ENCODE results near the gene IFI16.
"Not testable (repeated sequence)": the region's sequence is repeated elsewhere in the genome, so short reads cannot be mapped to it uniquely, and the experiment has no call there.

The IFI16 gene

GRCh38 chr1:159008744-159009188, 941 bp upstream of the IFI16 start:
- DNase-seq = no peak

GRCh38 chr1:159009287-159009686, 420 bp upstream of the IFI16 start:
- DNase-seq = no peak

DNA sequence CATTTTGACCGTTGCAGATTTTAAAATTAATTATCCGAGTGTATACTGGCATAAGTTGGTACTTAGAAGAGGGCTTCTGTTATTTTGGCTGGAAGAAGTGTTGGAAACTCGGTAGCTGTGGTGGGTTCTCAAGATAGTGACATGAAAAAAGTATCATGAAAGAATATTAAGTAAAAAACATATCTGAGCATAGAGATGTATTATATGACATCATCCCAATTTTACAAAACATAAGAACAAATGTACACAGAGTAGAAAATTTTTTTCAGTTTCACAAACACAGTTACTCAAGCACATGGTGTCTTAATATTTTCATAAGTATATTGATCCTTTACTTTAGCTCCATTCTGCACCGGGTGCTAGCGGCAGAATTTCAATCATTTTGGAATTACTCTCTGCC, 684 bp downstream of the IFI16 start:
- no peak for DNase-seq

- not testable (repeated sequence) for DNase-seq
Measured at GRCh38 chr1:159011001-159011400, 1.3 kb downstream of the IFI16 start.

- DNase-seq = no peak
Measured at GRCh38 chr1:159011751-159012150, 2.0 kb downstream of the IFI16 start.

DNA sequence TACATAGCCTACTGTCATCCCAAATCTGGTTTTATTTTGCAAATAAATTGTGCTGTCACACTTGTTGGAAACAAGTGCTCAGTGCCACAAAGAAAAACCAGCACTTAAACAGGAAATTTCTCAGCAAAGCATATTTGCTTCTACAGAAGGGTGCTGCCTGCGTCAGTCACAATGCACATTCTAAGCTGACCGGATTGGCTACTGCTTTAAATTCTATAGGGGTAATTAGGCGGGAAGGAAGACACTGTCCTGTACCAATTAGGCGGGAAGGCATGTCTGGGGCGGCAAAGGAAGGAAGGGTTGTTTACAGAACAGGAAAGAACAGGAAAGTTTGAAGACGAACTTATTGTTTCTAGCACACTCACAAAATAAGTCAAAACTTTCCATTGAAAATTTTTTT, 2.8 kb downstream of the IFI16 start:
- no peak for DNase-seq

DNA sequence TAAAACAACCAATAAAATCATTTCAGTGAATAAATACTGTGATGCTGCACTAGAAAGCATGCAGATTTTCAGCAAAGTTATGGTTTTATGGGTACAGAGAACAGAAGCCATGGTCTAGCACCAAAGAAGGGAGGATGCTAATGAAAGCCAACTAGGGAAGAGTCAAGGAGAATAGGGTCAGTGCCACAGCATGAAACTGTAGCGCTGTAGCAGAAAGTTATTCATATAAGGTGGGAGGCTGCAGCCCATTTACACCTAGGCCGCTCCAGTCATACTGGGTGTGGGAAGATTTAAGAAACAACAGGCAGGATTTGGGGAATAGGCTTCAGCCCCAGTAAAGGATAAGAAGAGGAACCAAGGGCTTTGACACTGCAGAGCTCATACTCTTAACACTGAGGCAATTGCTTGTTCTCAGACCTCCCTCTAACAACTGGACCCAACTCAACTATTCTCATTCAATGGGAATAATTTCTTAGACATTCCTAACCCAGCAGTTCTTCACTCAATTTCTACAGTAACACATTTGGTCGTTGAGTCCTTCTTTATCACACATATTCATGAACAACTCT, 4.4 kb downstream of the IFI16 start:
- DNase-seq = no peak

DNA sequence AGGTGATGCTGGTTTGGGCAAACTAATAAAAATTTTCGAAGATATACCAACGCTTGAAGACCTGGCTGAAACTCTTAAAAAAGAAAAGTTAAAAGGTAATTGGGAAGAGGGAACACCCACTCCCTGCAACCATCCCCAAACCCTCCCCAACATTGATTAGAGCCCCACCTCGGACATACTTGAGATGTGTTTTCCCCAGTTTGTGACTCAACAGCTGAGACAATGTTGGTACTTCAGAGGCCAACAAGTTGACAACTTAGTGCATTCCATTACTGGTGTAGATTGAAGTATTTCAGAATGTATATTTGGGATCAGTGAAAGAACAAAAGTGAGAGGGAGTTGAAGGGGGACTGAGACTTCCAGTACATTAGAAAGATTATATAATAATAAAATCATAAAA, 5.1 kb downstream of the IFI16 start:
- no peak for DNase-seq

GRCh38 chr1:159015440-159015909, 5.8 kb downstream of the IFI16 start:
- peak; percentile 10 for DNase-seq

GRCh38 chr1:159023723-159024122, 14.0 kb downstream of the IFI16 start:
- DNase-seq = no peak

DNA sequence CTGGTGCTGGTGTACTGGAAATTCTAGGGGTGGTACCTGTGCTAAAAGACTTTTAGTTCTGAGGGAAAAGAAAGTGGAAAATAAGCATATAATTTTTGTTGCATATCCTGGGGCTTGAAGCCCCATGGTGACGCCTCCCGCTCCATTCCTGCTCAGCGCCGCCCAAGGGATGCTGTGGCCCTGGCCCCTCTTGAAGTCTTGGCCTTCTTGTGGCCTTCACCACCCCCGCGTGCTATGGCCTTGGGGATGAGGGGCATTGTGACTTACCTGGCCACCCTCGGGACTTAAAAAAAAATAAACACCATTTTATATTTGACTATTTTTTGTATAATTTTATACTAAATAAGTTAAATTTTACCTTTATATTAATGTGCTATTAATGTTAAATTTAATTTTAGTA, 15.3 kb downstream of the IFI16 start:
- DNase-seq = no peak

- not testable (repeated sequence) for DNase-seq
Measured at GRCh38 chr1:159026841-159027240, 17.1 kb downstream of the IFI16 start.

GRCh38 chr1:159030311-159030710, 20.6 kb downstream of the IFI16 start:
- no peak for DNase-seq

DNA sequence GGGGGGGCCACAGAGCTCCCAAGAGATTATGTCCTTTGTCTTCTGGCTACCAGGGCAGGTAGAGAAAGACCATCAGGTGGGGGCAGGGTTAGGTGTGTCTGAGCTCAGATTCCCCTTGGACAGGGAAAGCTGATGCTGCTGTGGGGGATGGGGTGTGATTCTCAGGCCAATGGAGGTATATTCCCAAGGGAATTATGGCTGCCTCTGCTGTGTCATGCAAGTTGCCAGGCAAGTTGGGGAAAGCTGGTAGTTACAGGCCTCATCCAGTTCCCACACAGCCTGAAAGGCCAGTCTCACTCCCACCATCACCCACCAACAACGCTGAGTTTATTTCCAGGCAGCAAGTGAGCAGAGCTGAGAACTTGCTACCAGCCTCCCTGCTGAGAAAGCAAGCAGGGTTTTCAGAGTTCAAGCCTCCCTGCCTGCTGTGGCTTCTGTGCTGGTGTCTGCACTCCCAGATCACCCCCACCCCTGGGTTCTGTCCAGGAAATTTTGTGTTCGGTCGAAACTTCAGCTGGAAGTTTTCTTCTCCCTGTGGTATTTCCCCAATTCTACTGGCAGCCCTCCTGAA, 21.3 kb downstream of the IFI16 start:
- DNase-seq = no peak

- no peak for DNase-seq
Measured at GRCh38 chr1:159040206-159040605, 30.5 kb downstream of the IFI16 start.

- no peak for DNase-seq
Measured at GRCh38 chr1:159040893-159041724, 31.4 kb downstream of the IFI16 start.

GRCh38 chr1:159046486-159046885, 36.8 kb downstream of the IFI16 start:
- DNase-seq = not testable (repeated sequence)

DNA sequence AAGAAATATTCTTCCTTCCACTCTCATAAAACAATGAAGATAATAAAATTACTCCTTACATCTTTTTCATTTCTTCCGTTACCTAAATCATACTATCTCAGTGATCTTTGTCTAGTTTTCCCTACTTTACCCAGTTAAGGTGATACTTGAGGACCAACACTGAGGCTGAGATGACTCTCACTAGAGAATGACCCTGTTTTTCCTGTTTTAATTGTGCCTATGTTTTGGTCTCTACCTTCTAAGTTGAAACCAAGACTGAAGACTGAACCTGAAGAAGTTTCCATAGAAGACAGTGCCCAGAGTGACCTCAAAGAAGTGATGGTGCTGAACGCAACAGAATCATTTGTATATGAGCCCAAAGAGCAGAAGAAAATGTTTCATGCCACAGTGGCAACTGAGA, 41.7 kb downstream of the IFI16 start:
- no peak for DNase-seq

DNA sequence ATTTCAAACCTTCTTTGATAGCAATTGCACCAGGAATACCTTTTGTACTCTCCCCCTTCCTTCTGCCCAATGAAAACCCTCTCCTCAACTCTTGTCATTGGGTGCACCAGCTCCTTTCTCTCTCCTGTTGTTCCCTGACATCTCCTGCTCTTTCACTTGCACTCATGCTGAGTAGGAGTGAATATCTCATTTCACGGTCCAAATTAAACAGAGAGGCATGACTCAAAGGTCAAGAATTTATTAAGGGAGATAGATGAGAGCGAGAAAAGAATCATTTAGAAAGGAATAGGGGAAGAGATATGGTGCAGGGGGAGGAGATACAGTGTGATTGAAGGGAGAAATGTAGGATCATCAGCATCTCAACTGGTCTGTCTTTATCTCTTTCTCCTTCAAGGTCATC, 44.7 kb downstream of the IFI16 start:
- DNase-seq = no peak

- DNase-seq = no peak
Measured at GRCh38 chr1:159055181-159055641, 45.5 kb downstream of the IFI16 start.

DNA sequence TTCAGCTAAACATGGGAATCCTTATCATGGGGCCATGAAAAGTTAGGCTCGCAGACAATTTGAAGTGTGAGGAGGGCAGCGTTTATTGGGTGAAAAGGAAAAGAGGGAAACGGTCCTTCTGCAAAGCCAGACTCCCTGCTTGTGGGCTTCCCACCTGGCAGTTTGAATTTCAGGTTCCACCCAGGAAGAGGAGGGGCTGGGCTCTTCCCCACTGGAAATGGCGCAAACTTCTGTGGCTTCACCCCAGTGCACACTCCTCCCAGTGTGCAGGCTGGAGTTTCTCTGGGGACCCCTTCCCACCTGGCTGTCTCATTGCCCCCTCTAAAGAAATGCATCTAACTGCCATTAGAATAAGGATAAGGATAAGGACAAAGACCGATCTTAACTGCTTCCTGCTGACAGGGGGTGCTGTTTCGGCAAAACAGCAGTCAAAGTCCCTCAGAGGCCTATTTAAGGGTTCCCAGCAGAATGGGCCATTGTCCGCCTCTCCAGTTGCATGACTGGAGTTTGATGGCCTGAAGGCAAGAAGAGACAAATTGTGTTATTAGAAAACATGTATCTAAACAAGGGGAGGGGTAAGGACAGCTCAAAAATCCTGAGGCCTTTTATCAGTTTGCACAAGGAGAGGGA, 46.5 kb downstream of the IFI16 start:
- no peak for DNase-seq

- no peak for DNase-seq
Measured at GRCh38 chr1:159058751-159059150, 49.0 kb downstream of the IFI16 start.

GRCh38 chr1:159065106-159065505, 55.4 kb downstream of the IFI16 start:
- no peak for DNase-seq

DNA sequence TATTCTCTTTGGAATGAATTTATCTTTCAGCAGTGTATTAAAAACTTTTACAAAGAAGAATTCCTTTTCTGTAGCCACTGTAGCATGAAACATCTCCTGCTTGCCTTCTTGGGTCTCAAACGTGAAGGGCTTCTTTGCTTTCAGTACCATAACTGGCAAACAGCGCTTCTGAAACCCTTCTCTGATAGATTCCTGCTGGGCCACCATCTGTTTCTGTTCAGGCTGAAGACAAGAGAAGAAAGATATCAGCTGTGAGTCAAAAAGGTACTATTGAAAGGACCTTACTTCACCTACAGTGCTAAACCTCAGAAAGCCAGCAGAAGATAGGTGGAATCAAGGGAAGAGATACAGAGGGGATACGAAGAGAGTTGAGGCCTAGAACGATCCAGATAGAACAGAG, 56.4 kb downstream of the IFI16 start:
- no peak for DNase-seq
